Measurements from ENCODE around the gene ZNF326. TPM values are rescaled to one million over a fixed set of nuclear protein-coding genes. Genes with fewer than 3 reads are reported as not detected.

The ZNF326 gene
- total RNA-seq, 1 experiment from 2014 or later = 33.4 TPM

- CTCF ChIA-PET = no interaction called here
- Mint-ChIP-seq H3K4me1 (ENCODE audit: low read depth, unreplicated experiment) (peaks cover 13% of the 10 kb centered on the region), H3K4me3 (ENCODE audit: low read depth, unreplicated experiment) (no peak overlapping the region), H3K9me3 (ENCODE audit: low read depth, unreplicated experiment) (no peaks in the 10 kb centered on the region), H3K36me3 (ENCODE audit: insufficient read depth, unreplicated experiment) (no peaks in the 10 kb centered on the region), H3K27ac (ENCODE audit: unreplicated experiment) (no peak overlapping the region), H3K27me3 (ENCODE audit: unreplicated experiment) (peaks cover 5% of the 10 kb centered on the region)
- no TSS peak for BruUV-seq (replicated peaks)
- DNase-seq = no peak
- no peak for TF ChIP-seq CTCF (IDR thresholded peaks at IDR 0.05; ENCODE audit: unreplicated experiment)
- intact Hi-C loops (cut with micrococcal nuclease; ENCODE audit: unreplicated experiment) = no loop called here
Observed at GRCh38 chr1:89971600-89971999, 23.3 kb upstream of the ZNF326 start.

- no TSS peak for BruUV-seq (replicated peaks)
Observed at GRCh38 chr1:89972024-89972423, 22.9 kb upstream of the ZNF326 start.

GRCh38 chr1:89973471-89974127 is 21.3 kb upstream of the ZNF326 start:
- no peak for TF ChIP-seq CTCF (IDR thresholded peaks at IDR 0.05; ENCODE audit: unreplicated experiment)
- no peak overlapping the region for H3K27ac Mint-ChIP-seq (ENCODE audit: unreplicated experiment)
- CTCF ChIA-PET = interaction anchor here (0.9 kb wide), 1 partner anchor 193 kb away, joined by 3 read pairs; no protein-coding TSS in a partner anchor

More at GRCh38 chr1:89972024-89972423, 22.9 kb upstream of the ZNF326 start:
- H3K27ac Mint-ChIP-seq (ENCODE audit: unreplicated experiment) = no peak overlapping the region
- CTCF ChIA-PET = no interaction called here
- no peaks in the 10 kb centered on the region for H3K9me3 Mint-ChIP-seq (ENCODE audit: low read depth, unreplicated experiment)
- H3K4me3 Mint-ChIP-seq (ENCODE audit: low read depth, unreplicated experiment) = no peak overlapping the region
- intact Hi-C loops (cut with micrococcal nuclease; ENCODE audit: unreplicated experiment) = no loop called here
- H3K4me1 Mint-ChIP-seq (ENCODE audit: low read depth, unreplicated experiment) = peaks cover 13% of the 10 kb centered on the region
- no peaks in the 10 kb centered on the region for H3K36me3 Mint-ChIP-seq (ENCODE audit: insufficient read depth, unreplicated experiment)
- H3K27me3 Mint-ChIP-seq (ENCODE audit: unreplicated experiment) = peaks cover 1% of the 10 kb centered on the region
- no peak for DNase-seq
- TF ChIP-seq CTCF (IDR thresholded peaks at IDR 0.05; ENCODE audit: unreplicated experiment) = no peak

GRCh38 chr1:89974256-89974655 is 20.7 kb upstream of the ZNF326 start:
- peaks cover 13% of the 10 kb centered on the region for H3K4me1 Mint-ChIP-seq (ENCODE audit: low read depth, unreplicated experiment)

More at GRCh38 chr1:89973471-89974127, 21.3 kb upstream of the ZNF326 start:
- Mint-ChIP-seq H3K36me3 (ENCODE audit: insufficient read depth, unreplicated experiment) (no peaks in the 10 kb centered on the region), H3K4me1 (ENCODE audit: low read depth, unreplicated experiment) (peaks cover 13% of the 10 kb centered on the region), H3K9me3 (ENCODE audit: low read depth, unreplicated experiment) (no peaks in the 10 kb centered on the region), H3K4me3 (ENCODE audit: low read depth, unreplicated experiment) (no peak overlapping the region), H3K27me3 (ENCODE audit: unreplicated experiment) (no peaks in the 10 kb centered on the region)
- BruUV-seq (replicated peaks) = no TSS peak
- intact Hi-C loops (cut with micrococcal nuclease; ENCODE audit: unreplicated experiment) = no loop called here
- no peak for DNase-seq

More at GRCh38 chr1:89974256-89974655, 20.7 kb upstream of the ZNF326 start:
- no peak for DNase-seq
- Mint-ChIP-seq H3K27ac (ENCODE audit: unreplicated experiment) (no peak overlapping the region), H3K27me3 (ENCODE audit: unreplicated experiment) (no peaks in the 10 kb centered on the region), H3K9me3 (ENCODE audit: low read depth, unreplicated experiment) (no peaks in the 10 kb centered on the region), H3K36me3 (ENCODE audit: insufficient read depth, unreplicated experiment) (no peaks in the 10 kb centered on the region), H3K4me3 (ENCODE audit: low read depth, unreplicated experiment) (no peak overlapping the region)
- intact Hi-C loops (cut with micrococcal nuclease; ENCODE audit: unreplicated experiment) = no loop called here
- no peak for TF ChIP-seq CTCF (IDR thresholded peaks at IDR 0.05; ENCODE audit: unreplicated experiment)
- no TSS peak for BruUV-seq (replicated peaks)
- CTCF ChIA-PET = interaction anchor here (0.9 kb wide), 1 partner anchor 194 kb away, joined by 3 read pairs; no protein-coding TSS in a partner anchor

All from Calu3 (cell line).